ENCODE data around the gene HOXB2. TPM values are rescaled to one million over a fixed set of nuclear protein-coding genes. Genes with fewer than 3 reads are reported as not detected.

HOXB2 gene
- total and polyA plus RNA-seq, 9 of the 15 experiments (the other 6 are each of a cell fraction or from before 2014, with no cell fraction given), result 2.1 to 97.7 (median 21.2) TPM

GRCh38 chr17:48579760-48580554, 35.0 kb upstream of the HOXB2 start (continued):
- TF ChIP-seq AFF1 (IDR thresholded peaks at IDR 0.05; ENCODE audit: low read depth in 1 of 2, partially characterized antibody in 2 of 2) (peak in 1 of 2 experiments; percentile 79), UBTF (IDR thresholded peaks at IDR 0.05; ENCODE audit: borderline replicate concordance in 1 of 2, low read depth in 2 of 2, low read length in 2 of 2) (peak in 1 of 2 experiments; percentile 64; a peak in 2 of 4 replicates), MAFK (IDR thresholded peaks at IDR 0.05; ENCODE audit: low read length) (no peak), NFRKB (IDR thresholded peaks at IDR 0.05; ENCODE audit: low read depth) (peak; percentile 67; the same call in 1 of the 2 replicates), MCM2 (IDR thresholded peaks at IDR 0.05; ENCODE audit: low read depth) (no peak), MEF2D (tag; conservative IDR thresholded peaks at IDR 0.05; ENCODE audit: low read depth) (no peak), EP400 (IDR thresholded peaks at IDR 0.05) (peak; percentile 66; the same call in 1 of the 2 replicates), EHMT2 (IDR thresholded peaks at IDR 0.05) (no peak), ZNF239 (CRISPR knock-in tag; IDR thresholded peaks at IDR 0.05) (0 out of 2 replicates have a peak, but pooled peaks have one; percentile 28), GABPB2 (CRISPR knock-in tag; conservative IDR thresholded peaks at IDR 0.05) (no peak), TCF3 (CRISPR knock-in tag; IDR thresholded peaks at IDR 0.05) (no peak), NCOR1 (IDR thresholded peaks at IDR 0.05) (no peak)
